OCI-LY3 (cell line): Measurements from ENCODE around the gene NXPE3.

ENCODE experiments used
- H2AFZ ChIP-seq: fragments of 200-600, 300-600 bp; shearing (Covaris generic); 2 replicates; pipeline ENCODE4 v1.6.0; 2014; ENCODE audit warnings: antibody characterized with exemption, low read depth, low read length
- H3K27ac ChIP-seq: fragments of 200-600, 300-600 bp; sonication (generic); 2 replicates; pipeline ENCODE4 v1.5.1; 2014; ENCODE audit warnings: mild to moderate bottlenecking, low read length, moderate library complexity, mixed read lengths
- H3K27me3 ChIP-seq: fragments of 200-600, 300-600 bp; sonication (generic); 2 replicates; pipeline ENCODE4 v1.6.1; 2014; ENCODE audit warnings: low read depth, low read length, mixed read lengths
- H3K36me3 ChIP-seq: fragments of 200-600, 300-600 bp; sonication (generic); replicated peaks from 2 replicates; pipeline ENCODE3; 2014; ENCODE audit warnings: low read depth, low read length, mixed read lengths
- H3K4me1 ChIP-seq: fragments of 300-600, 200-600 bp; sonication (generic); 2 replicates; pipeline ENCODE4 v1.6.1; 2014; ENCODE audit warnings: low read length, mixed read lengths
- H3K4me2 ChIP-seq: fragments of 200-600, 300-600 bp; sonication (generic); 2 replicates; pipeline ENCODE4 v1.6.1; 2014; ENCODE audit warnings: low read length, mixed read lengths
- H3K4me3 ChIP-seq: fragments of 300-600, 200-600 bp; sonication (generic); 2 replicates; pipeline ENCODE4 v1.5.1; 2014; ENCODE audit warnings: antibody characterized with exemption, mild to moderate bottlenecking, low read length, moderate library complexity
- H3K79me2 ChIP-seq: fragments of 300-600, 200-600 bp; shearing (Covaris generic); 2 replicates; pipeline ENCODE4 v1.6.1; 2014; ENCODE audit warnings: mild to moderate bottlenecking, low read length, mixed read lengths
- H3K9ac ChIP-seq: fragments of 300-600, 200-600 bp; shearing (Covaris generic); 2 replicates; pipeline ENCODE4 v1.6.0; 2014; ENCODE audit warnings: mild to moderate bottlenecking, low read length, moderate library complexity
- H3K9me3 ChIP-seq: fragments of 200-600, 300-600 bp; shearing (Covaris generic); 2 replicates; pipeline ENCODE4 v1.6.1; 2014; ENCODE audit warnings: low read length, mixed read lengths; ENCODE audit not compliant: insufficient read depth
- H4K20me1 ChIP-seq: fragments of 200-600, 300-600 bp; sonication (generic); 2 replicates; pipeline ENCODE4 v1.6.1; 2016; ENCODE audit warnings: low read length, mixed read lengths; ENCODE audit not compliant: insufficient read depth
- CTCF ChIP-seq: fragments of 200-600, 300-600 bp; sonication (generic); IDR thresholded peaks from 2 replicates; pipeline ENCODE4 v1.5.1; 2014; ENCODE audit warnings: antibody characterized with exemption, low read length, low read depth
- EZH2phosphoT487 ChIP-seq: fragments of 200-600 bp; shearing (Covaris generic); IDR thresholded peaks from 2 replicates; pipeline ENCODE4 v1.6.1; 2018; ENCODE audit warnings: antibody characterized with exemption, mixed run types, low read depth

The NXPE3 gene

GRCh38 chr3:101796077-101796680 is 17.2 kb downstream of the NXPE3 start:
- Histone ChIP-seq H3K36me3 (peaks cover 49% of the 10 kb centered on the region), H3K79me2 (no peaks in the 10 kb centered on the region)

GRCh38 chr3:101801174-101801573 is 22.2 kb downstream of the NXPE3 start:
- Histone ChIP-seq H3K27me3 (no peaks in the 10 kb centered on the region), H3K79me2 (no peaks in the 10 kb centered on the region)

More at GRCh38 chr3:101796077-101796680, 17.2 kb downstream of the NXPE3 start:
- TF ChIP-seq EZH2phosphoT487 (no peak), CTCF (no peak)
- no peak overlapping the region for H3K9ac ChIP-seq
- no peaks in the 10 kb centered on the region for H3K27me3 ChIP-seq
- H3K9me3 ChIP-seq, result peaks cover 22% of the 10 kb centered on the region; the same call in 1 of the 2 replicates
- H4K20me1 ChIP-seq, result no peaks in the 10 kb centered on the region
- no peak overlapping the region for H2AFZ ChIP-seq
- no peak overlapping the region for H3K4me3 ChIP-seq
- H3K4me1 ChIP-seq, result peaks cover 21% of the 10 kb centered on the region
- H3K4me2 ChIP-seq, result no peak overlapping the region
- H3K27ac ChIP-seq, result no peak overlapping the region

GRCh38 chr3:101802179-101802578 is 23.2 kb downstream of the NXPE3 start:
- H3K36me3 ChIP-seq, result peaks cover 14% of the 10 kb centered on the region
- no peak overlapping the region for H2AFZ ChIP-seq
- no peak overlapping the region for H3K9ac ChIP-seq
- no peak overlapping the region for H3K4me2 ChIP-seq
- no peaks in the 10 kb centered on the region for H3K27me3 ChIP-seq
- TF ChIP-seq EZH2phosphoT487, result no peak
- TF ChIP-seq CTCF, result no peak
- H3K4me3 ChIP-seq, result no peak overlapping the region
- H3K4me1 ChIP-seq, result no peaks in the 10 kb centered on the region
- no peaks in the 10 kb centered on the region for H3K79me2 ChIP-seq
- no peaks in the 10 kb centered on the region for H3K9me3 ChIP-seq
- H3K27ac ChIP-seq, result no peak overlapping the region
- no peaks in the 10 kb centered on the region for H4K20me1 ChIP-seq

More at GRCh38 chr3:101801174-101801573, 22.2 kb downstream of the NXPE3 start:
- no peak for TF ChIP-seq EZH2phosphoT487
- TF ChIP-seq CTCF, result no peak
- Histone ChIP-seq H3K9me3 (no peaks in the 10 kb centered on the region), H3K4me3 (no peak overlapping the region), H4K20me1 (no peaks in the 10 kb centered on the region), H3K9ac (no peak overlapping the region), H2AFZ (no peak overlapping the region), H3K4me1 (peaks cover 4% of the 10 kb centered on the region), H3K27ac (no peak overlapping the region), H3K4me2 (no peak overlapping the region), H3K36me3 (peaks cover 23% of the 10 kb centered on the region)

- Histone ChIP-seq H3K4me3 (no peak overlapping the region), H3K79me2 (no peaks in the 10 kb centered on the region), H2AFZ (no peak overlapping the region), H3K36me3 (peaks cover 12% of the 10 kb centered on the region), H4K20me1 (no peaks in the 10 kb centered on the region), H3K27ac (no peak overlapping the region), H3K9ac (no peak overlapping the region), H3K27me3 (no peaks in the 10 kb centered on the region), H3K9me3 (no peaks in the 10 kb centered on the region), H3K4me2 (no peak overlapping the region), H3K4me1 (peaks cover 10% of the 10 kb centered on the region)
- TF ChIP-seq EZH2phosphoT487, result no peak
- peak; percentile 89 for TF ChIP-seq CTCF
These were observed 24.3 kb downstream of the NXPE3 start for GRCh38 chr3:101803173-101803782.
